HL-60 (cell line): Measurements from ENCODE around the gene SDR42E2.

Experiments
- DNase-seq, 2 experiments: peaks; one replicate each; pipeline ENCODE4 v3.0.0-alpha.2; 2010 to 2020; ENCODE audit warnings: low read depth in 1 of 2, low spot score in 1 of 2
- H3K27ac ChIP-seq: fragments of 250-450 bp; sonication (Bioruptor Pico); replicated peaks from 2 replicates; pipeline ENCODE4 v1.5.1; 2020; ENCODE audit warnings: mild to moderate bottlenecking, moderate library complexity
- H3K27me3 ChIP-seq: fragments of 250-450 bp; sonication (Bioruptor Pico); 2 replicates; pipeline ENCODE4 v1.5.1; 2021; ENCODE audit warnings: mild to moderate bottlenecking, moderate library complexity; ENCODE audit not compliant: insufficient read depth, poor library complexity, severe bottlenecking
- H3K4me3 ChIP-seq: replicated peaks from 2 replicates; pipeline ENCODE4 v1.5.1; 2011; ENCODE audit warnings: mild to moderate bottlenecking, control low read depth, low read length; ENCODE audit not compliant: insufficient read depth
- CTCF ChIP-seq: IDR thresholded peaks from one replicate; pipeline ENCODE4 v1.5.1; 2011; ENCODE audit warnings: low read length, control low read depth, inconsistent platforms; ENCODE audit not compliant: insufficient read depth
- GABPA ChIP-seq: IDR thresholded peaks from 2 replicates; pipeline ENCODE4 v1.6.1; 2012; ENCODE audit warnings: low read depth
- POLR2AphosphoS5 ChIP-seq: IDR thresholded peaks from 2 replicates; pipeline ENCODE4 v1.6.1; 2012; ENCODE audit warnings: low read depth
- REST ChIP-seq: IDR thresholded peaks from 2 replicates; pipeline ENCODE4 v1.6.1; 2012; ENCODE audit warnings: low read depth; ENCODE audit not compliant: insufficient replicate concordance
- SPI1 ChIP-seq: IDR thresholded peaks from 2 replicates; pipeline ENCODE4 v1.6.1; 2012; ENCODE audit warnings: low read depth, mild to moderate bottlenecking, borderline replicate concordance

The SDR42E2 gene

GRCh38 chr16:22132801-22133200 is 29.5 kb upstream of the SDR42E2 start:
- DNase-seq: no peak
- Histone ChIP-seq H3K27me3 (no peaks in the 10 kb centered on the region), H3K27ac (no peak overlapping the region), H3K4me3 (no peak overlapping the region)
- TF ChIP-seq REST (no peak), SPI1 (no peak), GABPA (no peak), POLR2AphosphoS5 (no peak), CTCF (no peak)

- TF ChIP-seq REST: no peak
- TF ChIP-seq SPI1: no peak
- no peak for TF ChIP-seq POLR2AphosphoS5
- no peak for TF ChIP-seq GABPA
- no peak for TF ChIP-seq CTCF
- H3K4me3 ChIP-seq: no peak overlapping the region
- DNase-seq: no peak
- H3K27ac ChIP-seq: no peak overlapping the region
- no peaks in the 10 kb centered on the region for H3K27me3 ChIP-seq
Measured at GRCh38 chr16:22138482-22138881, 23.8 kb upstream of the SDR42E2 start.

GRCh38 chr16:22139008-22139407 is 23.3 kb upstream of the SDR42E2 start:
- H3K27me3 ChIP-seq: no peaks in the 10 kb centered on the region
- no peak overlapping the region for H3K27ac ChIP-seq
- no peak for DNase-seq
- TF ChIP-seq REST (no peak), SPI1 (no peak), GABPA (no peak), POLR2AphosphoS5 (no peak), CTCF (no peak)
- no peak overlapping the region for H3K4me3 ChIP-seq
